Measurements from ENCODE around the gene PRG2.
"Not testable (repeated sequence)": the region's sequence is repeated elsewhere in the genome, so short reads cannot be mapped to it uniquely, and the experiment has no call there.

PRG2 gene

GRCh38 chr11:57408771-57409170, 18.3 kb upstream of the PRG2 start:
- Mint-ChIP-seq H3K4me3 (no peak overlapping the region), H3K27ac (no peak overlapping the region), H3K4me1 (peaks cover 39% of the 10 kb centered on the region), H3K27me3 (no peaks in the 10 kb centered on the region), H3K36me3 (peaks cover 80% of the 10 kb centered on the region), H3K9me3 (no peaks in the 10 kb centered on the region)
- no peak for ATAC-seq

DNA sequence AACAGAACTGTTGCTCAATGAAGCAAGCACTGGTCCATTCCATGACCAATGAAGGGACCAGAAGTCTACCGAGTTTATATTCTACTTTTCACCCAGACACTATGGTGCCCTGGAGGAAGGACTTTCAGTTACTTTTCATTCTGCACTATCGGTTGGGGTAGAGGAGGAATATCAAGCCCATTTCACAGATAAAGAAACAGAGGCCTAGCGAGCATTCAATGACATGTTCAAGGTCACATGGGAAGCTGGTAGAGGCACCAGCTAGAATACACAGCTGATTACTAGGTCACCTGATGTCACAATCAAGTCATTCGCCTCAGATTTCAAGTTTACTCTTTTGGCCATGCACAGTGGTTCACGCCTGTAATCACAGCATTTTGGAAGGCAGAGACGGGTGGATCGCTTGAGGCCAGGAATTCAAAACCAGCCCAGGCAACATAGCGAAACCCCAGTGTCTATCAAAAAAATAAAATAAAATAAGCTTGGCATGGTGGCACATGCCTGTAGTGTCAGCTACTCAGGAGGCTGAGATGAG, 17.6 kb upstream of the PRG2 start:
- Mint-ChIP-seq H3K27me3 (no peaks in the 10 kb centered on the region), H3K27ac (peak overlapping the region; percentile 74), H3K9me3 (no peaks in the 10 kb centered on the region), H3K36me3 (peaks cover 80% of the 10 kb centered on the region), H3K4me3 (no peak overlapping the region), H3K4me1 (peaks cover 42% of the 10 kb centered on the region)
- ATAC-seq: no peak

DNA sequence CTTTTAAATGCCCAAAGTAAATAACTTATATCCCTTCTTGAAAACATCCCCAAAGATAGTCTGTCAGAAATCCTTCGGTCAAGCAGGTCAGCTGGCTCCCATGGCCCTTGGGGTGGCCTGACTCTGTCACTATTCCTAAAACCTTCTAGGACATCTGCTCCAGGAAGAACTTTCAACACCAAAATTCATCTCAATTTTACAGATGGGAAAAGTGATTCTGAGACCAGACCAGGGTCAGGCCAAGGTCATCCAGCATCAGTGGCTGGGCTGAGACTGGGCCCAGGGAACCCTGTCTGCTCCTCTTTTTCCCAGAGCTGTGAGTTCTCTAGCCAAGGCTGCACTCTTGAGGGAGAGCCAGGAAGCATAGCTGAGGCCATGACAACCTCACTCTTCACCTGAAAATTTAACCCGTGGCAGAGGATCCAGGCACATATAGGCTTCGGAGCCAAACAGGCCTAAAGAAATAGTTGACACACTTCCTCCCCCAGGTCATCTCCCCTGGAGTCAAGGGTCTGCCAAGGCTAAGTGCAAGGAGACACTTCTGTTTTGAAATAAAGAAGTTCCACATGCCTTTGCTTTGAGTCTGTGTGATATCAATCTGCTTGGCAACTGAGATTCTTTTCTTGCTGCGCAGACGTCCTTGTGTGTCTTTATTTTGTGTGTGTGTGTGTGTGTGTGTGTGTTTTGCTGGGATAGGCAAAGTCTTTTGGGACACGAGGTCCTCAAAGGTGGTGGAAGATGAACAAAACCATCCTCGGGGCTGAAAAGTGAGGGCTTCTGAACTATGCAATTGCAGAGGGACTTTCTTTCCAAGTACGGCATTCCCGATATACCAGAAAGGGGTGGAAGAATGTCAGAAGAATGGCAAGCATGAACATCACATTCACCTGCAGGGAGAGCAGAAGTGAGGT, 16.8 kb upstream of the PRG2 start:
- Mint-ChIP-seq H3K27ac (peak overlapping the region; percentile 74), H3K9me3 (no peaks in the 10 kb centered on the region), H3K4me1 (peaks cover 43% of the 10 kb centered on the region), H3K36me3 (peaks cover 76% of the 10 kb centered on the region), H3K4me3 (no peak overlapping the region), H3K27me3 (no peaks in the 10 kb centered on the region)
- ATAC-seq: no peak

GRCh38 chr11:57406337-57406904, 16.0 kb upstream of the PRG2 start:
- Mint-ChIP-seq H3K27me3 (no peaks in the 10 kb centered on the region), H3K27ac (peak overlapping the region; percentile 74), H3K4me1 (peaks cover 43% of the 10 kb centered on the region), H3K4me3 (no peak overlapping the region), H3K9me3 (no peaks in the 10 kb centered on the region), H3K36me3 (peaks cover 68% of the 10 kb centered on the region)
- ATAC-seq: peak; percentile 91

DNA sequence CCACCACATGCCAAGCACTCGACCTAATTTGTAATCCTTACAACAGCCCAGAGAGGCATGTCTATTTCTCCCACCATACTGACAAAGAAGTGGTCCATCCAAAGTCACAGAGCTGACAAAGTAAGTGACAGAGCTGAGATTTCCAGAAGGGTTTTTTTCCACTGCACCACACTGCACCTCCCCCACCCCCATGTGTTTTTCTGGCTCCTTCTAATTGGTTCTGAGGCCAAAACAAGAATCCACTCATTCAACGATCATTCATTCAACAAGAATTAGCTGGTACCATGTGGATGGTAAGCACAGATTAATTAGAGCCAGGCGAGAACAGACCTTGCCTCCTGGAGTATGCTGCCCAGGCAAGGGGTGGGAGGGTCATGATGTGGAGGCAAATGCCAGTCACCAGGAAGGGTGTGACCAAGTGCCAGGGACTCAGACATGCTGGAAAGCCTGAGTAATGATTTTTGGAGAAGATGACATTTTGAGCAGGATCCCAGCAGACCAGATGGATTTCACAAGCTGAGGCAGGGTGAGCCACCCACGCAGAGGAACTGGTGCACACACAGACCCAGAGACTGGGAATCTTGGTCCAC, 14.9 kb upstream of the PRG2 start:
- Mint-ChIP-seq H3K27ac (peak overlapping the region; percentile 74), H3K9me3 (no peaks in the 10 kb centered on the region), H3K36me3 (peaks cover 59% of the 10 kb centered on the region), H3K27me3 (no peaks in the 10 kb centered on the region), H3K4me3 (no peak overlapping the region), H3K4me1 (peaks cover 43% of the 10 kb centered on the region)
- ATAC-seq: no peak

DNA sequence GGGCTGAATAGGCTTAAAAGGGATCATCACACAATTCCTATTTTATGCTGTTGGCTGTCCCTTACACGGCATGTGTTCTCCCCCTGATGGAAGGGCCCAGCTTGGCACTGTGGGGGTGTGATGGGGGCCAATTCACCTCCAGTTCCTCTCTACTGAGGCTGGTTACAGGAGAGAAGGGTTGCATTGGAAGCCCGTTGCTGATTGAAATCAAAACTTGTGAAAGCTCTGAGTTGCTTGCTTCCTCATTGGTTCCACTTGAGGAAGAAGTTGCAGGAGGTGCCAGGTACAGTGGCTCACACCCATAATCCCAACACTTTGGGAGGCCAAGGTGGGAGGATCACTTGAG, 13.3 kb upstream of the PRG2 start:
- Mint-ChIP-seq H3K9me3 (no peaks in the 10 kb centered on the region), H3K27ac (no peak overlapping the region), H3K27me3 (no peaks in the 10 kb centered on the region), H3K36me3 (peaks cover 43% of the 10 kb centered on the region), H3K4me3 (no peak overlapping the region), H3K4me1 (peaks cover 39% of the 10 kb centered on the region)
- peak; percentile 62 for ATAC-seq

DNA sequence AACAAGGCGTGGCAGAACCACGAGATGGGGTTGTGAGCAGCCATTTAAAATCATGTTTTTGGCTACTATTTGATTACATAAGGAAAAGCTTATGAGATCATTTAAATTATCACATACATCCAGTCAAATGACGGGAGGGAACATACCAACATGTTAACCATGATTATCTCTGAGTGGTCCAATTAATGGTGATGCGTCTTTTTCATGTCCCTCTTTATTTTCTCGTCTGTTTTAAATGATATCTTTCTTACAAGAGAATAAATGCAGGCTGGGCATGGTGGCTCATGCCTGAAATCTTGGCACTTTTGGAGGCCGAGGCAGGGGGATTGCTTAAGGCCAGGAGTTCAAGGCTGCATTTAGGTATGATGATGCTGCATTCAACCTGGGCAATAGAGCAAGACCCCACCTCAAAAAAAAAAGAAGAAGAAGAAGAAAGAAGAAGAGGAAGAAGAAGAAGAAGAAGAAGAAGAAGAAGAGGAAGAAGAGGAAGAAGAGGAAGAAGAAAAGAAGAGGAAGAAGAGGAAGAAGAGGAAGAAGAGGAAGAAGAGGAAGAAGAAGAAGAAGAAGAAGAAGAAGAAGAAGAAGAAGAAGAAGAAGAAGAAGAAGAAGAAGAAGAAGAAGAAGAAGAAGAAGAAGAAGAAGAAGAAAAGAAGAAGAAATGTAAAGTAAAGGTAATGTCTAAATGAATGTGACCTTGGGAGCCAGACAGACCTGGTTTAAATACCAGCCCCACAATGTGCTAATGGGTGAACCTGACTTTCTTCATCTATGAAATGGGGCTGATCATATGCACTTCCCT, 12.8 kb upstream of the PRG2 start:
- Mint-ChIP-seq H3K4me1 (peaks cover 39% of the 10 kb centered on the region), H3K4me3 (peak overlapping the region; percentile 29), H3K36me3 (peaks cover 41% of the 10 kb centered on the region)
- H3K27ac Mint-ChIP-seq, H3K9me3 Mint-ChIP-seq, ATAC-seq, H3K27me3 Mint-ChIP-seq: not testable (repeated sequence)

- Mint-ChIP-seq H3K27ac (no peak overlapping the region), H3K36me3 (peaks cover 36% of the 10 kb centered on the region), H3K27me3 (no peaks in the 10 kb centered on the region), H3K4me1 (peaks cover 35% of the 10 kb centered on the region), H3K4me3 (no peak overlapping the region), H3K9me3 (no peaks in the 10 kb centered on the region)
- ATAC-seq: no peak
Observed at GRCh38 chr11:57402188-57403002, 11.9 kb upstream of the PRG2 start.

DNA sequence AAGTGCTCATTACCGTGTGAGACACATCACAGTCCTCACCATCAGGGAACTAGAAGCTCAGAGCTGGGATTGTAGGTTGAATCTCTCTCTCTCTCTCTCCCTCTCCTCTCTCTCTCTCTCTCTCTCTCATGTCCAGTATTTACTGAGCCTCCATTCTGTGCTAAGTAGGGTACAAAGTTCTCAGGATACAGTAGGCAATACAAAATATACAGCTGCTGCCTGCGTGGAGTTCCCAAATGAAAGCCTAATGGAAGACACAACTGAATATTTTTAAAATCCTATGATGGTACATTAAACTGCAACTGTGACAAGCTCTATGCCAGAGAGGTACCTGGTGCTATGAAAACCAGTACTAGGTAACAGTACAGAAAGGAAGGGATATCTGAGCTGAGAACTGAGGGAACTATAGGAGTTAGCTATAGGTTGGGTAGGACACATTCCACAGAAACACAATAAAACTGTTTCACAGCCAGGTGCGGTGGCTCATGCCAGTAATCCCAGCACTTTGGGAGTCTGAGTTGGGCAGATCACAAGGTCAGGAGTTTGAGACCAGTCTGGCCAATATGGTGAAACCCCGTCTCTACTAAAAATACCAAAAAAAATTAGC, 9.6 kb upstream of the PRG2 start:
- no peak overlapping the region for H3K4me3 Mint-ChIP-seq
- no peak for ATAC-seq
- peaks cover 12% of the 10 kb centered on the region for H3K4me1 Mint-ChIP-seq
- no peaks in the 10 kb centered on the region for H3K27me3 Mint-ChIP-seq
- no peak overlapping the region for H3K27ac Mint-ChIP-seq
- H3K36me3 Mint-ChIP-seq: peaks cover 15% of the 10 kb centered on the region
- H3K9me3 Mint-ChIP-seq: no peaks in the 10 kb centered on the region

GRCh38 chr11:57399221-57399620, 8.8 kb upstream of the PRG2 start:
- ATAC-seq: no peak
- Mint-ChIP-seq H3K9me3 (no peaks in the 10 kb centered on the region), H3K4me1 (peaks cover 12% of the 10 kb centered on the region), H3K36me3 (peaks cover 13% of the 10 kb centered on the region), H3K27me3 (no peaks in the 10 kb centered on the region), H3K4me3 (no peak overlapping the region), H3K27ac (no peak overlapping the region)

- Mint-ChIP-seq H3K9me3 (no peaks in the 10 kb centered on the region), H3K27me3 (no peaks in the 10 kb centered on the region), H3K4me3 (no peak overlapping the region), H3K36me3 (no peaks in the 10 kb centered on the region), H3K27ac (no peak overlapping the region), H3K4me1 (no peaks in the 10 kb centered on the region)
- no peak for ATAC-seq
Observed at GRCh38 chr11:57397394-57397990, 7.0 kb upstream of the PRG2 start.

- H3K27me3 Mint-ChIP-seq: no peaks in the 10 kb centered on the region
- no peaks in the 10 kb centered on the region for H3K36me3 Mint-ChIP-seq
- H3K4me3 Mint-ChIP-seq: no peak overlapping the region
- H3K4me1 Mint-ChIP-seq: no peaks in the 10 kb centered on the region
- no peaks in the 10 kb centered on the region for H3K9me3 Mint-ChIP-seq
- H3K27ac Mint-ChIP-seq: no peak overlapping the region
- no peak for ATAC-seq
Observed at GRCh38 chr11:57396744-57397143, 6.3 kb upstream of the PRG2 start.

GRCh38 chr11:57395905-57396623, 5.6 kb upstream of the PRG2 start:
- Mint-ChIP-seq H3K27me3 (no peaks in the 10 kb centered on the region), H3K4me1 (no peaks in the 10 kb centered on the region), H3K9me3 (no peaks in the 10 kb centered on the region), H3K27ac (no peak overlapping the region), H3K4me3 (no peak overlapping the region), H3K36me3 (no peaks in the 10 kb centered on the region)
- no peak for ATAC-seq
